ENCODE measurements around the gene DTYMK. TPM values are rescaled to one million over a fixed set of nuclear protein-coding genes. Genes with fewer than 3 reads are reported as not detected.

The DTYMK gene
- total RNA-seq, 5 donors from 2014 or later (not counting 1 experiment from before 2014, with no cell fraction given): 11.6 to 23.6 (median 18.2) TPM

DNA sequence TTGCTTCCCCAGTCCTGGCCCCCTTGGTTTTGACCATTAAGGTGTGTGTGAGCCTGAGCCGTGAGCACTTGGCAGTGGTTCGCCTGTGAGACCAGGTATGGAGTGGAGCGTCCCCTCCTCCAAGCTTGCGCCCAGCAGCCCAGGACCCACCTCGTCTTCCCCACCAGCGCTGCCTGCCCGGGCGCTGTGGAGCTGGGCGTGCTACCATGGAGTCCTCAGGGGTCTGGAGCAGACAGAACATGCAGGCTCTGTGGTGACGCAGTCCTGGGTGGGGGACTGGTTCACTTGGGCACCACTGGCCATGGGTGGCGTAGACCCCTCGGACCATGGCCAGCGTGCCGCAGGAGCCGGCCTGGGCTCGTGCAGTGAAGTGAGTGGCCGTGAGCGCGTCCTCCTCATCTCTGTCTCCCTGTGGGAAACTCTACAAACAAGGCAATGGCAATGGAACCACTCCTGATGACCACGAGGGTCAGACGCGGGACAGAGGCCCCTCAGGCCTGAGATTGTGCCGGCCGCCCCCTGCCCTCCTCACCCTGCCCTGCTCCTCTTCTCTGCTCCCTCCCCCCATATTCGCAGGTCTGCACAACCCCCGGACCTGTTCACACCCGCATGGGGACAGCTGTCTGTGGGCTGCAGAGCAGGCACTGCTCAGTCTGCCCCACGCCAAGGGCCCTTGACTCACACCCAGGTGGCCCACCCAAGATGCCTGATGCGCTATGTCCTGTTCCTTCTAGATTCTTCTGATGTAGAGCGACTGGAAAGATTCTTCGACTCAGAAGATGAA lies 15.0 kb downstream of the DTYMK start:
- peak in 1 of 4 experiments; percentile 9 for ATAC-seq (replicated peaks in 1 of 4)
- peaks cover 23 to 34% of the 10 kb centered on the region in 2 donors for H3K36me3 ChIP-seq (ENCODE audit: control insufficient read depth in 2 of 2, extremely low read depth in 1 of 2, insufficient read depth in 1 of 2, low read length in 1 of 2)

DNA sequence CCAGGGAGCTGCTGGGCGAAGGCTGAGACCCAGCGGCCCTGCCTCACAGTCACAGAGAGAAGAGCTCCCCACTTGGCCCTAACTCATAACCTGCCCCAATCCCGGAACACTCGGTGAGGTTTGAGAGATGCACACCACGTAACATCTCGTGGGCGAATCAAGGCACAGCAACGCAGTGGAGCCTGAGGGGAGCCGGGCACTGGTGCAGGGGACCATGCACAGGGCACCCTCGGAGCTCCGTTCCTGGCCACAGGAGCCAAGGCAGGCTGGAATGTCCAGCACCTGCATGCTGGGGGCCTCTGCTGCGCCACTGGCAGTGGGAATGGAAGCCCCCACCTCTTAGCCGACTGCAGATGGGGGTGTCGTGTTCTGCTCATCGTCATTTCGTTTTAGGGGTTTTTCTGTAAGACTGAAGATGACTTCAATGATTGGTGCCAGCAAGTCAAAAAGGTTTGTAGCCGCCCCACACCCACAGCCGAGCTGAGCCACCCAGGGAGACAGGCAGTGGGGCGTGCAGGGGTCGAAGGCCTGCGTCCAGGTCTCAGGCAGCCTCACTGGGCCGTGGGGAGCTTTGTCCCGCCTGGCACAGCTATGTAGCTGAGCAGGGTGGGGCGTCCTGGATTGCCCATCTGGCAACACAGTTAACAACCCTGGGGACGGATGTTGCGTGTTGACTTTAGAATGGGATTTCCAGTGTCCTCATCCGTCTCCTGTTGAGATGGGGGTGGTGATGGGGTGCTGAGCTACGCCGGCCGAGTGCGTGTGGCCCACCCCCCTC lies 16.1 kb downstream of the DTYMK start:
- DNase-seq: no peak
- Mint-ChIP-seq H3K27ac (no peak overlapping the region), H3K9me3 (no peaks in the 10 kb centered on the region), H3K4me3 (no peak overlapping the region), H3K27me3 (no peaks in the 10 kb centered on the region), H3K36me3 (peaks cover 19% of the 10 kb centered on the region), H3K4me1 (peaks cover 0 to under 1% (median 0%) of the 10 kb centered on the region in 3 donors)
- Histone ChIP-seq H3K4me1 (ENCODE audit: control insufficient read depth in 1 of 2, extremely low read depth in 1 of 2, insufficient read depth in 2 of 2, low read length in 2 of 2) (no peaks in the 10 kb centered on the region), H3K9me3 (no peaks in the 10 kb centered on the region), H3K36me3 (ENCODE audit: control insufficient read depth in 2 of 2, extremely low read depth in 1 of 2, insufficient read depth in 1 of 2, low read length in 1 of 2) (peaks cover 24 to 36% of the 10 kb centered on the region in 2 donors), H3K4me3 (ENCODE audit: control insufficient read depth in 1 of 2, extremely low read depth in 1 of 2, low read length in 1 of 2) (no peak overlapping the region), H3K27me3 (replicated peaks in 1 of 2; ENCODE audit: control insufficient read depth in 2 of 2, extremely low read depth in 1 of 2, insufficient read depth in 2 of 2, low read length in 1 of 2) (no peaks in the 10 kb centered on the region), H3K27ac (ENCODE audit: low read length) (no peak overlapping the region)
- CTCF ChIA-PET: no interaction called here
- ATAC-seq (replicated peaks in 1 of 4): no peak
- POLR2A ChIA-PET: no interaction called here
- 96% methylated on average over 28 of the region's 31 CpGs for WGBS (ENCODE audit: insufficient coverage)

More for the DNA sequence above, 15.0 kb downstream of the DTYMK start:
- CTCF ChIA-PET: no interaction called here
- no peaks in the 10 kb centered on the region for H3K27me3 ChIP-seq (replicated peaks in 1 of 2; ENCODE audit: control insufficient read depth in 2 of 2, extremely low read depth in 1 of 2, insufficient read depth in 2 of 2, low read length in 1 of 2)
- H3K4me1 Mint-ChIP-seq: no peaks in the 10 kb centered on the region
- H3K27ac ChIP-seq (ENCODE audit: low read length): no peak overlapping the region
- no peak overlapping the region for H3K4me3 ChIP-seq (ENCODE audit: control insufficient read depth in 1 of 2, extremely low read depth in 1 of 2, low read length in 1 of 2)
- H3K9me3 Mint-ChIP-seq: no peaks in the 10 kb centered on the region
- POLR2A ChIA-PET: no interaction called here
- H3K27me3 Mint-ChIP-seq: no peaks in the 10 kb centered on the region
- 92% methylated on average over 29 of the region's 31 CpGs for WGBS (ENCODE audit: insufficient coverage)
- H3K4me3 Mint-ChIP-seq: no peak overlapping the region
- H3K27ac Mint-ChIP-seq: no peak overlapping the region
- peaks cover 23% of the 10 kb centered on the region for H3K36me3 Mint-ChIP-seq
- DNase-seq: no peak
- no peaks in the 10 kb centered on the region for H3K9me3 ChIP-seq
- H3K4me1 ChIP-seq (ENCODE audit: control insufficient read depth in 1 of 2, extremely low read depth in 1 of 2, insufficient read depth in 2 of 2, low read length in 2 of 2): no peaks in the 10 kb centered on the region

DNA sequence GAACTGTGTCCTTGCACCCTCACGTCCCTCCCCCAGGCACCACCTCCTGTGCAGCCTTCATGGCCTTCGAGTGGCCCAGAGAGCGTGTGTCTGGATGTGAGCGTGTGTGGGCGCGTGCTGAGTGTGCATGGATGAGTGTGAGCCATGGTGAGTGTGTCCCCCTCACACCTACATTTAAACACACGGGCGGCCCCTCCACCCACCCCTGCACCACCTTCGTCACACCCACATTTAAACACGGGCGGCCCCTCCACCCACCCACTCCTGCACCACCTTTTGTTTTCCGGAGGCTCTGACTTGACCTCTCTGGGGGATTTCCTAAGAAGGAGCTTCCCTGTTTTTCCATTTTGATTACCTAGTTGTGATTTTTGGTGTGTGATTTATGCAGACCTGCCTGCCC lies 17.8 kb downstream of the DTYMK start:
- ChIA-PET CTCF (no interaction called here), POLR2A (no interaction called here)
- no CpG with 5 or more reads among the region's 12 CpGs for WGBS (ENCODE audit: insufficient coverage)
- no peak overlapping the region for H3K4me3 ChIP-seq (ENCODE audit: control insufficient read depth in 1 of 2, extremely low read depth in 1 of 2, low read length in 1 of 2)
- DNase-seq (no peak), ATAC-seq (replicated peaks in 1 of 4) (no peak)
- peaks cover 0 to 5% of the 10 kb centered on the region in 2 experiments for H3K4me1 ChIP-seq (ENCODE audit: control insufficient read depth in 1 of 2, extremely low read depth in 1 of 2, insufficient read depth in 2 of 2, low read length in 2 of 2)
- Mint-ChIP-seq H3K27me3 (no peaks in the 10 kb centered on the region), H3K9me3 (no peaks in the 10 kb centered on the region), H3K36me3 (peaks cover 19% of the 10 kb centered on the region), H3K4me1 (peaks cover 3 to 5% (median 5%) of the 10 kb centered on the region in 3 donors), H3K27ac (no peak overlapping the region), H3K4me3 (no peak overlapping the region)
- H3K9me3 ChIP-seq: no peaks in the 10 kb centered on the region
- no peak overlapping the region for H3K27ac ChIP-seq (ENCODE audit: low read length)
- H3K27me3 ChIP-seq (replicated peaks in 1 of 2; ENCODE audit: control insufficient read depth in 2 of 2, extremely low read depth in 1 of 2, insufficient read depth in 2 of 2, low read length in 1 of 2): no peaks in the 10 kb centered on the region
- peaks cover 24 to 36% of the 10 kb centered on the region in 2 donors for H3K36me3 ChIP-seq (ENCODE audit: control insufficient read depth in 2 of 2, extremely low read depth in 1 of 2, insufficient read depth in 1 of 2, low read length in 1 of 2)

DNA sequence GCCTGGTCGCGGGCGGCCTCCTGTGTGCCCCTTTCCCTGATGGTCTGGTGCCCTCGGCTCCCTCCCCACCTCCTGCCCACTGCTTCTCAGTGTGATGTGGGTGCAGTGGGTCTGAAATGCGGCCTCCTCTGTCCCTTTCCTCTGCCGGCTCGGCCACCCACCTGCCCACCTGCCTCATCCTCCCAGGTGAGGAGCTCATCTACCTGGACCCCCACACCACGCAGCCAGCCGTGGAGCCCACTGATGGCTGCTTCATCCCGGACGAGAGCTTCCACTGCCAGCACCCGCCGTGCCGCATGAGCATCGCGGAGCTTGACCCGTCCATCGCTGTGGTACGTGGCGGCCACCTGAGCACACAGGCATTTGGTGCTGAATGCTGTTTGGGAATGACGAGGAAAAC lies 18.3 kb downstream of the DTYMK start:
- no peak for DNase-seq
- ChIA-PET CTCF (no interaction called here), POLR2A (no interaction called here)
- Mint-ChIP-seq H3K9me3 (no peaks in the 10 kb centered on the region), H3K27me3 (no peaks in the 10 kb centered on the region), H3K27ac (no peak overlapping the region), H3K4me3 (no peak overlapping the region), H3K4me1 (peaks cover 3 to 5% (median 5%) of the 10 kb centered on the region in 3 donors), H3K36me3 (peaks cover 19% of the 10 kb centered on the region)
- no peak overlapping the region for H3K4me3 ChIP-seq (ENCODE audit: control insufficient read depth in 1 of 2, extremely low read depth in 1 of 2, low read length in 1 of 2)
- no peak for ATAC-seq (replicated peaks in 1 of 4)
- H3K4me1 ChIP-seq (ENCODE audit: control insufficient read depth in 1 of 2, extremely low read depth in 1 of 2, insufficient read depth in 2 of 2, low read length in 2 of 2): peaks cover 0 to 5% of the 10 kb centered on the region in 2 experiments
- H3K9me3 ChIP-seq: no peaks in the 10 kb centered on the region
- peaks cover 24 to 36% of the 10 kb centered on the region in 2 donors for H3K36me3 ChIP-seq (ENCODE audit: control insufficient read depth in 2 of 2, extremely low read depth in 1 of 2, insufficient read depth in 1 of 2, low read length in 1 of 2)
- 95% methylated on average over 13 of the region's 21 CpGs for WGBS (ENCODE audit: insufficient coverage)
- no peak overlapping the region for H3K27ac ChIP-seq (ENCODE audit: low read length)
- H3K27me3 ChIP-seq (replicated peaks in 1 of 2; ENCODE audit: control insufficient read depth in 2 of 2, extremely low read depth in 1 of 2, insufficient read depth in 2 of 2, low read length in 1 of 2): no peaks in the 10 kb centered on the region

DNA sequence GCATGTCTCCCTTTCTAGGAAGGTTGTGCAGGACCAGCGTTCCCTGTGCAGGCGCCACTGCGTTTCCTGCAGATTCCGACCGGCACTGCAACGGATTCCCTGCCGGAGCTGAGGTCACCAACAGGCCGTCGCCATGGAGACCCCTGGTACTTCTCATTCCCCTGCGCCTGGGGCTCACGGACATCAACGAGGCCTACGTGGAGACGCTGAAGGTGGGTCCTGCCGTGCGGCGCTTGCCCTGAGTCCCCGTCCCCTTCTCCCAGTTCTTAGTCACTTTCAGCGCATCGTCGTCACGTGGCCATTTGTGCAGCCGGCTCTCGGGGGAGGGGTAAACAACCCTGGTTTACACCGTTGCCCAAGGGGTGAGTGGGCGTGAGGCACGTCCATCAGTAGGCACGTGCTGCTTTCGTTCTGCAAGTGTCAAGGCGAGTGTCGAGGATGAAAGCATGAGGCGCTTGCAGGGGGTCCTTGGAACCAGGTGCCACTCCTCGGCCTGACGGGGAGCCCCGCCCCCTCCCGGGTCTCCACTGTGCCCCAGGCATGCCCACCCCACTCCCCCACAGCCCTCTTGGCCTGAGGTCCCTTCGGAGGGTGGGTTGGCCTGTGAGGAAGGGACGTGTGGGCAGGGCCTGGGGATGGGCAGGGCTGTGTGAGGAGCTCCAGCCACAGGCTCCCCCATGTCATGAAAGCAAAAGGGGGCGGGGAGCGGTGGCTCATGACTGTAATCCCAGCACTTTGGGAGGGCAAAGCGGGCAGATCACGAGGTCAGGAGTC lies 19.8 kb downstream of the DTYMK start:
- H3K27ac Mint-ChIP-seq: no peak overlapping the region
- CTCF ChIA-PET: interaction anchor here (0.6 kb wide), 2 partner anchors 8 to 675 kb away, joined by 3 read pairs; no protein-coding TSS in a partner anchor
- 96% methylated on average over 33 of the region's 42 CpGs for WGBS (ENCODE audit: insufficient coverage)

DNA sequence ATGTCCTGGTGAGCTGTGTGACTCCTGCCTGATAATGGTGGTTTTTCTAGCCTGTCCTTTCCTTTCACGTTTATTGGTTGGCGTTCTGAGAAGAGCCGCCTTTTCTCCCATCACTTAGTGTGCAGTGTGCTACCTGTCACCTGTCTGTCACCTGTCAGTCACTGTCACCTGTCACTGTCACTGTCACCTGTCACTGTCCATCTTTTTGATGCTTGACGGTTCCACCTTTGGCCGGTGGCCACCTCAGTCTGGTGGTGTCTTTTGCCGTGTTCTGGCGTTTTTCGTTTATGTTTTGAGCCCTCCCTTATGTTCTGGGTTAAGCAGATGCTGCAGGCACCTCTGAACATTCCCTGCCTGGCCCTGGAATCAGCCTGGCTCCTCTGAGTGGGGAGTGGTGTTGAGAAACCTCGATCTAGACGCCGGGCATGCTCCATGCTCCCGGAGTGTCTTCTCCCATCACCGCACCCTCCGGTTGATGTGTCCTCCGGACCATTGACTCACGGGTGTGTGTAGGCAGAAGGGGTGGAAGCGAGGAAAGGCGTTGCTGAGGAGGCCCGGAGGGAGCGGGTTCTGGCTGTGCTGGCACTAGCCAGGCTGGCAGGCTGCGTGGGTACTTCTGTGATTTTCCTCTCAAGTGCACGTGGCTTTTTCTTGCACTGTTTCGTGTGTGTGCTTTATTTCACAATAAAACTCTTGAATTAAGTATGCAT lies 20.7 kb downstream of the DTYMK start:
- Mint-ChIP-seq H3K4me1 (peaks cover 3 to 5% (median 5%) of the 10 kb centered on the region in 3 donors), H3K27me3 (no peaks in the 10 kb centered on the region), H3K9me3 (no peaks in the 10 kb centered on the region), H3K4me3 (no peak overlapping the region), H3K36me3 (peaks cover 19% of the 10 kb centered on the region), H3K27ac (no peak overlapping the region)
- H3K4me3 ChIP-seq (ENCODE audit: control insufficient read depth in 1 of 2, extremely low read depth in 1 of 2, low read length in 1 of 2): no peak overlapping the region
- ATAC-seq (replicated peaks in 1 of 4) (no peak), DNase-seq (no peak)
- no peaks in the 10 kb centered on the region for H3K27me3 ChIP-seq (replicated peaks in 1 of 2; ENCODE audit: control insufficient read depth in 2 of 2, extremely low read depth in 1 of 2, insufficient read depth in 2 of 2, low read length in 1 of 2)
- H3K9me3 ChIP-seq: no peaks in the 10 kb centered on the region
- peaks cover 18 to 50% of the 10 kb centered on the region in 2 donors for H3K36me3 ChIP-seq (ENCODE audit: control insufficient read depth in 2 of 2, extremely low read depth in 1 of 2, insufficient read depth in 1 of 2, low read length in 1 of 2)
- ChIA-PET POLR2A (no interaction called here), CTCF (no interaction called here)
- peaks cover 0 to 5% of the 10 kb centered on the region in 2 experiments for H3K4me1 ChIP-seq (ENCODE audit: control insufficient read depth in 1 of 2, extremely low read depth in 1 of 2, insufficient read depth in 2 of 2, low read length in 2 of 2)
- no peak overlapping the region for H3K27ac ChIP-seq (ENCODE audit: low read length)
- 93% methylated on average over 14 of the region's 23 CpGs for WGBS (ENCODE audit: insufficient coverage)

More for the DNA sequence above, 19.8 kb downstream of the DTYMK start:
- H3K4me1 Mint-ChIP-seq: peaks cover 3 to 5% (median 5%) of the 10 kb centered on the region in 3 donors
- H3K27me3 Mint-ChIP-seq: no peaks in the 10 kb centered on the region
- H3K9me3 Mint-ChIP-seq: no peaks in the 10 kb centered on the region
- no peak overlapping the region for H3K4me3 Mint-ChIP-seq
- Histone ChIP-seq H3K4me3 (ENCODE audit: control insufficient read depth in 1 of 2, extremely low read depth in 1 of 2, low read length in 1 of 2) (no peak overlapping the region), H3K4me1 (ENCODE audit: control insufficient read depth in 1 of 2, extremely low read depth in 1 of 2, insufficient read depth in 2 of 2, low read length in 2 of 2) (peaks cover 0 to 5% of the 10 kb centered on the region in 2 experiments), H3K9me3 (no peaks in the 10 kb centered on the region), H3K36me3 (ENCODE audit: control insufficient read depth in 2 of 2, extremely low read depth in 1 of 2, insufficient read depth in 1 of 2, low read length in 1 of 2) (peaks cover 25 to 41% of the 10 kb centered on the region in 2 donors), H3K27ac (ENCODE audit: low read length) (no peak overlapping the region), H3K27me3 (replicated peaks in 1 of 2; ENCODE audit: control insufficient read depth in 2 of 2, extremely low read depth in 1 of 2, insufficient read depth in 2 of 2, low read length in 1 of 2) (no peaks in the 10 kb centered on the region)
- no peak for DNase-seq
- peaks cover 20% of the 10 kb centered on the region for H3K36me3 Mint-ChIP-seq
- no peak for ATAC-seq (replicated peaks in 1 of 4)
- POLR2A ChIA-PET: no interaction called here

All from T-cell (primary cell).